H1 (cell line): ENCODE data around the gene OIP5. TPM values are rescaled to one million over a fixed set of nuclear protein-coding genes. Genes with fewer than 3 reads are reported as not detected.

ENCODE experiments used
- ATF3 ChIP-seq: IDR thresholded peaks from 2 replicates; pipeline ENCODE4 v1.6.1; 2011; ENCODE audit warnings: low read depth, mild to moderate bottlenecking, low read length; ENCODE audit not compliant: insufficient read depth
- CHD7 ChIP-seq: fragments of 300-600 bp; sonication (generic); IDR thresholded peaks from 2 replicates; pipeline ENCODE4 v1.7.1; 2012; ENCODE audit warnings: low read length, moderate library complexity, mild to moderate bottlenecking, inconsistent platforms; ENCODE audit not compliant: insufficient replicate concordance
- EP300 ChIP-seq, 2 experiments: IDR thresholded peaks; 1 replicate in 1 of 2; 2 replicates in 1 of 2; pipeline ENCODE4 v1.6.1; 2011 to 2012; ENCODE audit warnings: low read depth in 2 of 2, low read length in 2 of 2, mild to moderate bottlenecking in 2 of 2, borderline replicate concordance in 1 of 2, inconsistent platforms in 1 of 2, moderate library complexity in 1 of 2
- POU5F1 ChIP-seq: IDR thresholded peaks from 2 replicates; pipeline ENCODE4 v1.6.1; 2011; ENCODE audit warnings: low read depth, mild to moderate bottlenecking, low read length, moderate library complexity
- RXRA ChIP-seq: IDR thresholded peaks from 2 replicates; pipeline ENCODE4 v1.6.1; 2011; ENCODE audit warnings: low read depth, mild to moderate bottlenecking, low read length, moderate library complexity; ENCODE audit not compliant: insufficient read depth
- SAP30 ChIP-seq: fragments of 300-600 bp; sonication (generic); IDR thresholded peaks from 2 replicates; pipeline ENCODE4 v1.7.1; 2012; ENCODE audit warnings: low read length, moderate library complexity, mild to moderate bottlenecking, inconsistent platforms; ENCODE audit not compliant: insufficient read depth, insufficient replicate concordance
- TAF1 ChIP-seq: IDR thresholded peaks from 2 replicates; pipeline ENCODE4 v1.6.1; 2011; ENCODE audit warnings: mild to moderate bottlenecking, low read depth, low read length
- polyA plus RNA-seq, 7 experiments: library from polyadenylated mRNA; depleted of rRNA in 3 of 7; stranded (reverse) in 5 of 7; unstranded in 2 of 7; fragments of >200 nt in 5 of 7; fragments of 200-250 nt in 2 of 7; gene quantifications; 1 replicate in 5 of 7; 2 replicates in 1 of 7; 4 replicates in 1 of 7; pipeline versions ENCODE4 v1.2.1 to v1.2.3, GENCODE V29; 2011 to 2013; ENCODE audit warnings: missing spikeins in 2 of 7, mixed read lengths in 2 of 7
- total RNA-seq: library from RNA; stranded (reverse); fragmentation: NEBNext Ultra II Directional; extraction: Animal tissue kit (Norgen Biotek cat#: 25700); gene quantifications from 2 replicates; pipeline ENCODE4 v1.2.1, GENCODE V29; 2021
- TF ChIP-seq, protein P1 (sequence below): IDR thresholded peaks from 2 replicates; pipeline ENCODE4 v1.6.1; 2011; ENCODE audit warnings: low read length, improper control_type of control experiment

The OIP5 gene
- total and polyA plus RNA-seq, 2 of the 8 experiments (the other 6 are each of a cell fraction or from before 2014, with no cell fraction given) = 34.8 to 44.5 TPM

DNA sequence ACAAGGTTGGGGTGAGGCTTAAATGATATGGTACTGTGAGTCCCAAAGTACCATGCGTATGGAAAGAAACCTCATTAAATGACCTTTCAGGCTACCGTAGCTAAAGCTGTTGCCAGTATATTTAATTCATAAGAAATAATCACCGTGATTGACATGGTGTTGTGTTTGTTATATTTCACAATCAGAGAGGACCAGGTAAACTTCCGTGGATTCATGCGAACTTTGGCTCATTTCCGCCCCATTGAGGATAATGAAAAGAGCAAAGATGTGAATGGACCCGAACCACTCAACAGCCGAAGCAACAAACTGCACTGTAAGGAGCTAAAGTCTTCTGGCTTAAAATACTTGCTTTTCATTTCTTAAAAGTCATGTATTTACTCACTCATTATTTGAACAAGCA, 69.8 kb downstream of the OIP5 start (continued):
- no peak for TF ChIP-seq CHD7
- TF ChIP-seq ATF3 = no peak
- TF ChIP-seq TAF1 = no peak
- no peak for TF ChIP-seq POU5F1
- no peak for TF ChIP-seq EP300 (IDR thresholded peaks at IDR 0.05; ENCODE audit: borderline replicate concordance in 1 of 2, low read depth in 2 of 2, low read length in 2 of 2)
- TF ChIP-seq SAP30 = no peak
- no peak for TF ChIP-seq RXRA
- TF ChIP-seq, protein P1, sequence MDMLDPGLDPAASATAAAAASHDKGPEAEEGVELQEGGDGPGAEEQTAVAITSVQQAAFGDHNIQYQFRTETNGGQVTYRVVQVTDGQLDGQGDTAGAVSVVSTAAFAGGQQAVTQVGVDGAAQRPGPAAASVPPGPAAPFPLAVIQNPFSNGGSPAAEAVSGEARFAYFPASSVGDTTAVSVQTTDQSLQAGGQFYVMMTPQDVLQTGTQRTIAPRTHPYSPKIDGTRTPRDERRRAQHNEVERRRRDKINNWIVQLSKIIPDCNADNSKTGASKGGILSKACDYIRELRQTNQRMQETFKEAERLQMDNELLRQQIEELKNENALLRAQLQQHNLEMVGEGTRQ = no peak
